OCI-LY1 (cell line): ENCODE data around the gene RBM20.

Source experiments
- EZH2 ChIP-seq: fragments of 200-600 bp; sonication (generic), shearing (Covaris generic); IDR thresholded peaks from 2 replicates; pipeline ENCODE4 v1.8.0; 2017; ENCODE audit warnings: borderline replicate concordance, mixed run types, mild to moderate bottlenecking, antibody characterized with exemption, low read length, moderate library complexity, mixed read lengths
- TF ChIP-seq, protein P1 (sequence below): fragments of 200-600 bp; sonication (generic), shearing (Covaris generic); IDR thresholded peaks from 2 replicates; pipeline ENCODE4 v1.5.1; 2017; ENCODE audit warnings: mild to moderate bottlenecking, antibody characterized with exemption, low read length, moderate library complexity, mixed read lengths

DNA sequence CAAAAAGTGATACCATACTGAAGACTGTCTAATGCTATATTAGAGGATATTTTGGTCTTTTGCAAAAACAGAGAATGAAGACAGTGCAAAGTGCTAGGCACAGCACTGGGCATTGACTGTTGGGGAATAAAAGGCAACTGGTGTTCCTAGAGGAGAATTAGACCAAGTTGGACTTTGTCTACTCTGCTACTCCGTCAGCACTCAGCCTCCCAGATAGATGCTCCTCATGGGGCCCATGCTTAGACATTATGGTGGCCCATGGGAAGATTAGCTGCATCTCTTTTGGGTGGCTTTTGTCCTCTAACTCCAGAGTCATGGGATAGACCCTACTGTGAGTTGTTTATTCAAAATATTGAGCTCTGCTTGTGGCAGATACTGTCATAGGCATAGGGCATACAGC is 113.5 kb downstream of the RBM20 start:
- TF ChIP-seq, protein P1, sequence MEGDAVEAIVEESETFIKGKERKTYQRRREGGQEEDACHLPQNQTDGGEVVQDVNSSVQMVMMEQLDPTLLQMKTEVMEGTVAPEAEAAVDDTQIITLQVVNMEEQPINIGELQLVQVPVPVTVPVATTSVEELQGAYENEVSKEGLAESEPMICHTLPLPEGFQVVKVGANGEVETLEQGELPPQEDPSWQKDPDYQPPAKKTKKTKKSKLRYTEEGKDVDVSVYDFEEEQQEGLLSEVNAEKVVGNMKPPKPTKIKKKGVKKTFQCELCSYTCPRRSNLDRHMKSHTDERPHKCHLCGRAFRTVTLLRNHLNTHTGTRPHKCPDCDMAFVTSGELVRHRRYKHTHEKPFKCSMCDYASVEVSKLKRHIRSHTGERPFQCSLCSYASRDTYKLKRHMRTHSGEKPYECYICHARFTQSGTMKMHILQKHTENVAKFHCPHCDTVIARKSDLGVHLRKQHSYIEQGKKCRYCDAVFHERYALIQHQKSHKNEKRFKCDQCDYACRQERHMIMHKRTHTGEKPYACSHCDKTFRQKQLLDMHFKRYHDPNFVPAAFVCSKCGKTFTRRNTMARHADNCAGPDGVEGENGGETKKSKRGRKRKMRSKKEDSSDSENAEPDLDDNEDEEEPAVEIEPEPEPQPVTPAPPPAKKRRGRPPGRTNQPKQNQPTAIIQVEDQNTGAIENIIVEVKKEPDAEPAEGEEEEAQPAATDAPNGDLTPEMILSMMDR, result no peak
- TF ChIP-seq EZH2, result no peak
